ENCODE data around the gene PLCB2. TPM values are rescaled to one million over a fixed set of nuclear protein-coding genes. Genes with fewer than 3 reads are reported as not detected.

The PLCB2 gene
- total RNA-seq, 2 donors from 2014 or later = 4.4 to 5.3 TPM

DNA sequence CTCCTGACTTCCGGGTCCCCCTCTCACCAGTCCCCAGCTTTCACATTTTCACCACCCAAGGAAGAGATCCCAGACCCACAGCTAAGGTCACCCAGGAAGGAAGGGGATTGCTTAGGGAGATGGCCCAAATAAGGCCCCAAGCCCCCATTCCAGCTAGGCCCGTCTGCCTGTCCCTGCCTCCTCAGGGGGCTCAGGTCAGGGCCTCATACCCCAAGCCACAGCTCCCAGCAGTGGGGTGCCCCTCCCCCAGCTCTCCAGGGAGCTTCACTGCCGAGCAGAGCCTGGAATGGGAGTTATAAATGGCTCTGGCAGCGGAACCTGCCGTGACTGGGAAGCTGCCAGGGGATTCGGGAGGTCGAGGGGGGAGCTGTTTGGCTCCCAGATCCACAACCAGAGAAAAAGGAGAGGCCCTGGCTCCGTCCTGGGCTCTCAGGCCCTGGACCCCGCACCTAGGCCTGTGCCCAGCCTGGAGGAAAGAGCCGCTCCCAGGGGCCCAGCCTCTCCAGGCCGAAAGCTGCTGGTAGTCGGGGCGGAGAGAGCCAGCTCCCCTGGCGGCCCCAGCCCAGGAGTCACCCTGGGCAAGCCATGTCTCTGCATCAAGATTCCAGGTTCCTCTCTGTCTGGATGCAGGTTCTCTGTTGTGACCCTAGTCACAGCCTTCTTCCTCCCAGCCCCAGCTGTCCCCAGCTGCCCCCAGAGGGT lies 32.5 kb upstream of the PLCB2 start:
- Histone ChIP-seq H3K9me3 (ENCODE audit: control insufficient read depth, low read length) (no peaks in the 10 kb centered on the region), H3K4me3 (ENCODE audit: low read length) (no peak overlapping the region), H3K4me1 (ENCODE audit: control insufficient read depth, insufficient read depth, low read length) (no peaks in the 10 kb centered on the region), H3K36me3 (ENCODE audit: control insufficient read depth, insufficient read depth, low read length) (no peaks in the 10 kb centered on the region), H3K9ac (ENCODE audit: extremely low read depth, low read length, poor library complexity, severe bottlenecking) (no peak overlapping the region), H3K27ac (ENCODE audit: low read depth, low read length) (no peak overlapping the region), H3K27me3 (ENCODE audit: control insufficient read depth, insufficient read depth, low read length, poor library complexity, severe bottlenecking) (no peaks in the 10 kb centered on the region)
- Mint-ChIP-seq H3K9me3 (no peaks in the 10 kb centered on the region), H3K27me3 (ENCODE audit: insufficient read depth) (peaks cover 10% of the 10 kb centered on the region), H3K36me3 (ENCODE audit: low read depth) (no peaks in the 10 kb centered on the region), H3K4me3 (no peak overlapping the region), H3K4me1 (peaks cover 7% of the 10 kb centered on the region), H3K27ac (no peak overlapping the region)
- WGBS, 2 experiments (ENCODE audit: insufficient coverage in 1 of 2, insufficient read length in 1 of 2) = 81 to 85% methylated on average over 8 to 14 of the region's 14 CpGs
- TF ChIP-seq, protein P1, sequence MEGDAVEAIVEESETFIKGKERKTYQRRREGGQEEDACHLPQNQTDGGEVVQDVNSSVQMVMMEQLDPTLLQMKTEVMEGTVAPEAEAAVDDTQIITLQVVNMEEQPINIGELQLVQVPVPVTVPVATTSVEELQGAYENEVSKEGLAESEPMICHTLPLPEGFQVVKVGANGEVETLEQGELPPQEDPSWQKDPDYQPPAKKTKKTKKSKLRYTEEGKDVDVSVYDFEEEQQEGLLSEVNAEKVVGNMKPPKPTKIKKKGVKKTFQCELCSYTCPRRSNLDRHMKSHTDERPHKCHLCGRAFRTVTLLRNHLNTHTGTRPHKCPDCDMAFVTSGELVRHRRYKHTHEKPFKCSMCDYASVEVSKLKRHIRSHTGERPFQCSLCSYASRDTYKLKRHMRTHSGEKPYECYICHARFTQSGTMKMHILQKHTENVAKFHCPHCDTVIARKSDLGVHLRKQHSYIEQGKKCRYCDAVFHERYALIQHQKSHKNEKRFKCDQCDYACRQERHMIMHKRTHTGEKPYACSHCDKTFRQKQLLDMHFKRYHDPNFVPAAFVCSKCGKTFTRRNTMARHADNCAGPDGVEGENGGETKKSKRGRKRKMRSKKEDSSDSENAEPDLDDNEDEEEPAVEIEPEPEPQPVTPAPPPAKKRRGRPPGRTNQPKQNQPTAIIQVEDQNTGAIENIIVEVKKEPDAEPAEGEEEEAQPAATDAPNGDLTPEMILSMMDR (conservative IDR thresholded peaks at IDR 0.05) = no peak
- DNase-seq = no peak

DNA sequence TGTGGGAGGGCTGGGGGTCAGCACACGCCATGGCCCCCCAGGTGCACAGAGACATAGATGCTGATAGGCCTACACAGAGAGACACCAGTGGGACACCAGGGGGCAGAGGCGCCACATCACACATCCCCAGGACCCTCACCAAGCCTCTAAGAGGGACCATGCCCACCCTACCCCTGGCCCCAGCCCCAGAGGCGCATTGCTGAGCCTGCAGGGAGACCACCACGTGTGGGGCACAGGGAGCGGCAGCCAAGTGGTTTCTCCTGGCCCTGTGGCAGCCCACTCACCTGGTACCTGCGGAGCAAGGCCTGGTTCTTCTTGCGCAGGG lies 31.8 kb upstream of the PLCB2 start:
- H3K27me3 ChIP-seq (ENCODE audit: control insufficient read depth, insufficient read depth, low read length, poor library complexity, severe bottlenecking) = no peaks in the 10 kb centered on the region
- H3K27ac ChIP-seq (ENCODE audit: low read depth, low read length) = no peak overlapping the region
- H3K9ac ChIP-seq (ENCODE audit: extremely low read depth, low read length, poor library complexity, severe bottlenecking) = no peak overlapping the region
- 89 to 91% methylated on average over 6 to 7 of the region's 7 CpGs for WGBS, 2 experiments (ENCODE audit: insufficient coverage in 1 of 2, insufficient read length in 1 of 2)
- no peaks in the 10 kb centered on the region for H3K9me3 ChIP-seq (ENCODE audit: control insufficient read depth, low read length)
- Mint-ChIP-seq H3K36me3 (ENCODE audit: low read depth) (no peaks in the 10 kb centered on the region), H3K9me3 (no peaks in the 10 kb centered on the region), H3K27ac (no peak overlapping the region), H3K4me1 (peaks cover 7% of the 10 kb centered on the region), H3K4me3 (no peak overlapping the region), H3K27me3 (ENCODE audit: insufficient read depth) (peaks cover 10% of the 10 kb centered on the region)
- H3K36me3 ChIP-seq (ENCODE audit: control insufficient read depth, insufficient read depth, low read length) = no peaks in the 10 kb centered on the region
- H3K4me1 ChIP-seq (ENCODE audit: control insufficient read depth, insufficient read depth, low read length) = no peaks in the 10 kb centered on the region
- TF ChIP-seq, protein P1 (conservative IDR thresholded peaks at IDR 0.05) = peak; percentile 48
- no peak for DNase-seq
- no peak overlapping the region for H3K4me3 ChIP-seq (ENCODE audit: low read length)

DNA sequence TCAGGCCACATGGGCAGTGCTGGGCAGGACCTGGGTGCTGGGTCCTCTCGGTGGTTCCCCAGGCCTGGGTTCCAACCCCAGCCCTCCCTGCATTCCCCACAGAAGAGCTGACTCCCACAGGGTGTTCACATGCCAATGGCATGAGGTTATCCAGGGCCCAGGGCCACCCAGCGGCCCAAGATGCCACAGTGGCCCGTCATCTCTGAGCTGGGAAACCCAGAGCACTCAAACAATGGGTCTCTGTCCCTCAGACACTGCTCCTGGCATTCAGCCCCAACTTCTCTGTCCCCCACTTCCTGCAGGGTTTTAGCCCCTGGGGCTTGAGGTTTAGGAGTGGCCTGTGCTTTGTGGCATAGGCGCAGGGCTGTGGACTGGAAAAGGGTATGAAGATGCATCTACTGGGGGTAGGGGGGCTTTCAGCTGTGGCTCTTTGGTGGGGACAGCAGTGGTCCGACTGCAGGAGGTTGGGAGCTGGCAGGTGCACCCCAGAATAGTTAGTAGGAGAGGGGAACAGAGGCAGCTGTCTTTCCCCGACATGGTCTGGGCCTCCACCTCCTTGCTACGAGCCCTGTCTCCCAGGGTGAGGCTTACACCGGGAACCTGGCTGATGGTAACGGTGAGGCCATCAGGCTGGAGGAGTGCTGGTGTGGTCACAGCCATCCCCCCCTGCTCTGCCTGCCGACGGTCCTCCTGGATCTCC lies 31.3 kb upstream of the PLCB2 start:
- Histone ChIP-seq H3K27ac (ENCODE audit: low read depth, low read length) (no peak overlapping the region), H3K4me1 (ENCODE audit: control insufficient read depth, insufficient read depth, low read length) (no peaks in the 10 kb centered on the region), H3K9ac (ENCODE audit: extremely low read depth, low read length, poor library complexity, severe bottlenecking) (no peak overlapping the region), H3K27me3 (ENCODE audit: control insufficient read depth, insufficient read depth, low read length, poor library complexity, severe bottlenecking) (no peaks in the 10 kb centered on the region), H3K4me3 (ENCODE audit: low read length) (no peak overlapping the region), H3K36me3 (ENCODE audit: control insufficient read depth, insufficient read depth, low read length) (no peaks in the 10 kb centered on the region), H3K9me3 (ENCODE audit: control insufficient read depth, low read length) (no peaks in the 10 kb centered on the region)
- 88 to 93% methylated on average over 6 to 11 of the region's 11 CpGs for WGBS, 2 experiments (ENCODE audit: insufficient coverage in 1 of 2, insufficient read length in 1 of 2)
- peaks cover 9% of the 10 kb centered on the region for H3K4me1 Mint-ChIP-seq
- no peak for DNase-seq
- H3K4me3 Mint-ChIP-seq = no peak overlapping the region
- TF ChIP-seq, protein P1 (conservative IDR thresholded peaks at IDR 0.05) = no peak
- H3K27me3 Mint-ChIP-seq (ENCODE audit: insufficient read depth) = peaks cover 12% of the 10 kb centered on the region
- no peaks in the 10 kb centered on the region for H3K36me3 Mint-ChIP-seq (ENCODE audit: low read depth)
- H3K9me3 Mint-ChIP-seq = no peaks in the 10 kb centered on the region
- H3K27ac Mint-ChIP-seq = no peak overlapping the region
